NCI-H1417 (cell line): Measurements from ENCODE around the gene CASP3.
"Not testable (repeated sequence)": the region's sequence is repeated elsewhere in the genome, so short reads cannot be mapped to it uniquely, and the experiment has no call there.

Source experiments
- DNase-seq, 3 experiments: peaks; one replicate each; lab custom pipeline; 2025; lab: John Stamatoyannopoulos, UW

The CASP3 gene

DNA sequence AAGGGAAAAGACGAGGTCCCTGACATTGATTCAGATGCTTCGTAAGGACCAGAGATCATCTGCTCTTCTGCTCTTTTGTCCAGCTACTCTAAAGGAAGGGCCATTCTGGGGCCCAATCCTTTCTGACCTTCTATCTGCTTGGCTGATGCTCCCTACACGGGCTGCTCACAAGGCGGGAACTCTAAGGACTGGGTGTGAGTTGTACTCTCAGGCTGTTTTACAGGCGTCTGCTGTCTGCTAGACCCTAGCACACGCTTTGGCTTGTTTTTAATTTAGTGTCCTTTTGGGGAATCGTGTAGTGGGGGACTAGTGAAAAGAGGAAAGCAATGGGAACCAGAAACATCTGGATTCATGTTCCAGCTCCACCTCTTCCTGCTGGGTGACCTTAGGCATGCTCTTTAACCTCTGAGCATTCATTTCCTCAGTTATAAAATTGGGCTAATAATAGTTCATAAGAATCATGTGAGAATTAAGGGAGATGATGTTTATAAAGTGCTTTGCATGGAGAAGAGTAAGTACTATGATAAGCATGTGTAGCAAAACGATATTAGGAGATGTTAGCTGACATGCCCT is 53.1 kb downstream of the CASP3 start:
- DNase-seq = no peak

DNA sequence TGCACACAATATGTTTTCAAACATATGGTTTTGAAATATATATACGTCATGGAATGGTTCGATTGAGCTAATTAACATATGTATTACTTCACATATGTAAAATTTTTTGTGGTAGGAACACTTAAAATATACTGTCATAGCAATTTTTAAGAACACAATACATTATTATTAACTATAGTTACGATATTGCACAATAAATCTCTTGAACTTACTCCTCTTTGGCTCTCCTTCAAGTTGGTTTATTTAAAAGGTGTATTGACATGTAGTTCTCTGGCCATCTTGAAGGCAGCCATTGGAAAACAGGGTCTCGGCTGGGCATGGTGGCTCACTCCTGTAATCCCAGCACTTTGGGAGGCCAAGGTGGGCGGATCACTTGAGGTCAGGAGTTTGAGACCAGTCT is 53.8 kb downstream of the CASP3 start:
- no peak for DNase-seq

- no peak for DNase-seq
Measured at GRCh38 chr4:184593461-184593860, 55.8 kb downstream of the CASP3 start.

GRCh38 chr4:184591747-184592270 is 57.4 kb downstream of the CASP3 start:
- DNase-seq = not testable (repeated sequence)

- no peak for DNase-seq
Measured at GRCh38 chr4:184591070-184591677, 58.1 kb downstream of the CASP3 start.

GRCh38 chr4:184590196-184590595 is 59.1 kb downstream of the CASP3 start:
- DNase-seq = no peak

GRCh38 chr4:184588893-184589292 is 60.4 kb downstream of the CASP3 start:
- DNase-seq = no peak

DNA sequence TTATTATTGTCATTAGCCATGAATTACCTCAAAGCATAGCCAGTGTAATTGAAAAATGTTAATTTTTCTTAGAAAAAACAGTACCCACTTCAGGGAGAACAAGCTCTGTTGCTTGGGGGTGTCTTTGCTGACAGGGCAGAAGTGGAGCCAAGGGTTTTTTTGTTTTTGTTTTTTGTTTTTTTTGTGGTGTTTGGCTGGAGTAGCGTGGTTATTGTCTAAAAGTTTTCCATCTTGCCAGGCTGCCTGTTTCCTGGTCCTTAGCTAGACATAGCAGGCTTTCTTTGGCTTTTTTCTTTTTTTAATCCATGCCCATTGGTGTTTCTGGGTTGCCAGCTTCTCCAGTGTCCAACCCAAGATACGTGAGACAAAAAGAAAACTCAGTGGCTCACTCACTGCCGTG is 61.5 kb downstream of the CASP3 start:
- no peak for DNase-seq

- no peak for DNase-seq
Measured at GRCh38 chr4:184587221-184587620, 62.0 kb downstream of the CASP3 start.

- no peak for DNase-seq
Measured at GRCh38 chr4:184583738-184584502, 65.3 kb downstream of the CASP3 start.
